SK-N-SH treated with all-trans-retinoic acid at 6 μM for 48 hours (cell line): ENCODE measurements around the gene ATP10B.

Source experiments
- CREB5 ChIP-seq: fragments of 250-450 bp; sonication (Bioruptor Pico); IDR thresholded peaks from 2 replicates; pipeline ENCODE4 v1.5.1; 2020; ENCODE audit warnings: low read depth, mild to moderate bottlenecking, moderate library complexity
- ESRRG ChIP-seq: fragments of 250-450 bp; sonication (Bioruptor Pico); IDR thresholded peaks from 2 replicates; pipeline ENCODE4 v1.6.1; 2021; ENCODE audit warnings: mild to moderate bottlenecking
- POU6F1 ChIP-seq: fragments of 250-450 bp; sonication (Bioruptor Pico); IDR thresholded peaks from 2 replicates; pipeline ENCODE4 v1.8.0; 2021; ENCODE audit warnings: low read depth, mild to moderate bottlenecking, moderate library complexity, borderline replicate concordance
- SNAI2 ChIP-seq: fragments of 250-450 bp; sonication (Bioruptor Pico); IDR thresholded peaks from 2 replicates; pipeline ENCODE4 v1.5.0; 2020; ENCODE audit warnings: mild to moderate bottlenecking, moderate library complexity
- TCF4 ChIP-seq: fragments of 250-450 bp; sonication (Bioruptor Pico); IDR thresholded peaks from 2 replicates; pipeline ENCODE4 v1.8.0; 2021; ENCODE audit warnings: mild to moderate bottlenecking, moderate library complexity, borderline replicate concordance
- TOX ChIP-seq: fragments of 250-450 bp; sonication (Bioruptor Pico); IDR thresholded peaks from 2 replicates; pipeline ENCODE4 v1.8.0; 2021; ENCODE audit warnings: mild to moderate bottlenecking, moderate library complexity, borderline replicate concordance
- TSHZ2 ChIP-seq: fragments of 250-450 bp; sonication (Bioruptor Pico); IDR thresholded peaks from 2 replicates; pipeline ENCODE4 v1.5.0; 2020; ENCODE audit warnings: mild to moderate bottlenecking, moderate library complexity
- ZC3H10 ChIP-seq: fragments of 250-450 bp; sonication (Bioruptor Pico); IDR thresholded peaks from 2 replicates; pipeline ENCODE4 v1.5.1; 2021; ENCODE audit warnings: mild to moderate bottlenecking, moderate library complexity
- ZFP30 ChIP-seq: fragments of 450-650 bp; formaldehyde crosslinking; IDR thresholded peaks from 2 replicates; pipeline ENCODE4 v1.5.0; 2022; ENCODE audit warnings: mild to moderate bottlenecking, moderate library complexity

GRCh38 chr5:160621526-160621925 lies 230.5 kb downstream of the ATP10B start:
- no peak for TF ChIP-seq ZFP30 (CRISPR knock-in tag)
- no peak for TF ChIP-seq ZC3H10
- no peak for TF ChIP-seq TOX (CRISPR knock-in tag)
- no peak for TF ChIP-seq CREB5 (CRISPR knock-in tag)
- TF ChIP-seq TSHZ2 (CRISPR knock-in tag): no peak
- no peak for TF ChIP-seq ESRRG (CRISPR knock-in tag)
- TF ChIP-seq TCF4 (CRISPR knock-in tag): no peak
- no peak for TF ChIP-seq SNAI2 (CRISPR knock-in tag)
- TF ChIP-seq POU6F1 (CRISPR knock-in tag): no peak
